ENCODE results near the gene CFLAR. TPM values are rescaled to one million over a fixed set of nuclear protein-coding genes. Genes with fewer than 3 reads are reported as not detected.
"Not testable (repeated sequence)": the region's sequence is repeated elsewhere in the genome, so short reads cannot be mapped to it uniquely, and the experiment has no call there.

Gene CFLAR
- total RNA-seq, result 152 TPM

- DNase-seq (ENCODE audit: low spot score), result peak; percentile 71
These were observed at the start of gene CFLAR for GRCh38 chr2:201116115-201116958. CFLAR (plus strand) TSS chr2:201116164; CDS start chr2:201129866, 13,702 bp downstream.

DNA sequence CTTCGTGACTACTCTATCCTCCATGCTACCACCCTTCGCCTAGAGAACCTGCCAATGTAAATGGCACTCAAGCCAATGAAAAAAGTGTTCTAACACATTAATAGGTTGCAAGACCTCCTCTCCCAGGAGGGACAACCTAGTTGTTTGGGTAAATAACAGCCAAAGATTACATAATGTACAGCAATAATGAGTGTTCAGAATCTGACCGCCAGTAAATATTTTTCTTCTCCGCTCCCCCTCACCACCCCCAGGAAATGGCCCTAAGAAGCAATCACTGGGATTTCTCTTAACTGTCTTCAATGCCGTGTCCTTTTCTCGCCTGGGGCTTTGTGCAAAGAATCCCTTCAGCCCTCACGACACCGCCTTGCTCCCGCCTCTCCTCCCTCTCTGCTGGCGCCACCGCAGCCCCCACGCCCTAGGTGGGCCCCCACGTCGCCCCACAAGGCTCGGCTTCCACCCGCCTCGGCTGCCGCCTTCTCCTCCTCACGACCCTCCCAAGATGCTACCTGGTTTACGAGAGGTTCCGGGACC is 45.0 kb upstream of the CFLAR start:
- no peak for DNase-seq (ENCODE audit: low spot score)

DNA sequence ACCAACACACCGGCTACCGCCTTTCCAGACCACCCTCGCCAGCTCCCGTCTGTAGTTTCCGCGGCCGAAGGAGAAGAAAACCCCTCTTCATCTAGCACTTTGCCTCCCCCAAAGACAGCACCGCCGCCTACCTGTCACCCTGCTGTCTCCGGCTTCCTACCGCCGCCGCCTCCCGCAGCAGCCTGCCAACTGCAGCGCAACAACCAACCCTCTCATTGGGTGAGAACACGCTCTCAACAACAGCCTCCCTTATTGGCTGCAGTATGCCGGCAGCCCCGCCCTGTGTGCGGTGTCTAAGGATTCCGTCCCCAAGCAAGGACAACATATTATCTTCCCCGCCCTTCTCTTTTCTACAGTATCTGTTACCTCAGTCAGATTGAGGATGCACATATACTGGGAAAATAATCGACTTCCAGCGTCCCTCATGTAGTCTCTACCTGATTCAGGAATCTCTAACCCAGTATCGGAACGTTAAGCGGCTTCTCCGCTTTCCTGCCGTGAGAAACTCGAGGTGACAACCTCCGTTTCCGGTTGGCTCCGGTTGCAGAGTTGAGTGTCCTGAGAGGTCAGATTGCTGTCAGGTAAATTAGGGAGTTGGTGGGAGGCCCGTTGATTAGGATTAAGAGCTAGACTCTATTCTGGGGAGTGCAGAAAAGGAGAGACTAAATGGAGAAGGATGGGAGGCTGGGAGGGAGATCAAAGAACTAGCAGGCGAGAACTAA is 44.3 kb upstream of the CFLAR start, which contains the start of the genes HYCC2 and NDUFB3:
TSS of gene HYCC2 (minus strand) at position 193 of the 722 bp plus-strand sequence. CDS start 47,662 bp downstream, outside the sequence.
TSS of gene NDUFB3 (plus strand) at position 523 of the 722 bp plus-strand sequence. CDS start 6,882 bp downstream, outside the sequence.
- peak; percentile 94 for DNase-seq (ENCODE audit: low spot score)

DNA sequence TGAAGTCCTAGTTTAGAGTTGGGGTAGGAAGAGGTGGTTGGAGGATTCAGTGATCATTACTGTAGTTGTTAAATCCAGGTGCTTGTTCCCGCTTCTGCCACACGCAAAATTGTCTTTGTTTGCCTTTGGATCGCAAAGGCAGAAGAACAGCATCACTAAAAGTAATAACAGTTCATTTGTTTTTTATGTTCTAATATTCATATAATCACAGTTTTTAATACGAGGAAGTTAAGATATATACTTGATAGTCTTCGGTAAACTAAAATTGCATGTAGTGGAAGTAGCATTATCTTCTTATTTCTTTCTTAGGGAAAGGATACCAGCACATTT is 43.8 kb upstream of the CFLAR start:
- DNase-seq (ENCODE audit: low spot score), result no peak

DNA sequence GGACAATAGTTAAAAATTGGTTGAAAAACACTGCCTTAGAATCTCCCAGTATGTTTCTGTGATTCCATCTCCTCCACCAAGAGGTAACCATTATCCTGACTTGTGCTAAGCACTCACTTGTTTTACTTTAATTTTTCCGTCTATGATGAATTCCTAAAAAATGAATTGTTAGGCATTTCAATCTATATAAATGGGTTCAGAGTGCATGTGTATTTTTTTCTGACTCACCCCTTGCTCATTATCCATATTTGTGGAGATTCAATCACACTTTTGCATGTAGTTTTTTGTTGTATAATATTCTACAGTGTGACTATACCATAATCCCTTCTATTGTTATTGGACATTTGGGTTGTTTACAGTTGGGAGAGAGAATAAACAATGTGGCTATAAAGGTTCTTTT is 42.9 kb upstream of the CFLAR start:
- no peak for DNase-seq (ENCODE audit: low spot score)

- DNase-seq (ENCODE audit: low spot score), result no peak
These were observed 41.0 kb upstream of the CFLAR start for GRCh38 chr2:201074996-201075395.

- no peak for DNase-seq (ENCODE audit: low spot score)
These were observed 31.1 kb upstream of the CFLAR start for GRCh38 chr2:201084863-201085262.

DNA sequence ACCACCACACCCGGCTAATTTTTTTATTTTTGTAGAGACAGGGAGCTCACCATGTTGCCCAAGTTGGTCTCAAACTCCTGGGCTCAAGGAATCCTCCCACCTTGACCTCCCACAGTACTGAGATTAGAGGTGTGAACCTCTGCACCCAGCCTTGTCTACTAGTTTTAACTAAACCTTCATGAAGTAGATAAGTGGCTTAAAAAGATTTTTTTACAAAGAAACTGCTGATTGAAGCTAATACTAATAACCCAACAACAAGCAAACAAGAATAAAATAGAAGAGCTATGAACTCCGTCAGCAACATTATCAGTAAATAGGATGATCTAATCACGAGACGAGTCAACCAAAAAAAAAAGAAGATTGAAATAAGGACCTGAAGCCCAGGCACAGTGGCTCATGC is 25.4 kb upstream of the CFLAR start:
- DNase-seq (ENCODE audit: low spot score), result no peak

- no peak for DNase-seq (ENCODE audit: low spot score)
These were observed 22.4 kb upstream of the CFLAR start for GRCh38 chr2:201093573-201093972.

- DNase-seq (ENCODE audit: low spot score), result no peak
These were observed 15.5 kb upstream of the CFLAR start for GRCh38 chr2:201100497-201100896.

GRCh38 chr2:201105759-201106158 is 10.2 kb upstream of the CFLAR start:
- DNase-seq (ENCODE audit: low spot score), result no peak

GRCh38 chr2:201107624-201108023 is 8.3 kb upstream of the CFLAR start:
- no peak for DNase-seq (ENCODE audit: low spot score)

- no peak for DNase-seq (ENCODE audit: low spot score)
These were observed 7.6 kb upstream of the CFLAR start for GRCh38 chr2:201108341-201108740.

DNA sequence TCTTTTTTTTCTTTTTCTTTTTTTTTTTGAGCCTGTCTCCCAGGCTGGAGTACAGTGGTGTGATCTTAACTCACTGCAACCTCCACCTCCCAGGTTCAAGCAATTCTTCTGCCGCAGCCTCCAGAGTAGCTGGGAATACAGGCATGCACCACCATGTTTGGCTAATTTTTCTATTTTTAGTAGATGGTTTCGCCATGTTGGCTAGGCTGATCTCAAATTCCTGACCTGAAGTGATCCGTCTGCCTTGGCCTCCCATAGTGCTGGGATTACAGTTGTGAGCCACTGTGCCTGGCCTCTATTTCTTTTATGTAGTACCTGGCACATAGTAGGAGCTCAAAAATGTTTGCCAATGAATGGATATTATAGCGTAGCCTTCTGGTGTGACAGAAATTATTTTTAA is 6.8 kb upstream of the CFLAR start:
- DNase-seq (ENCODE audit: low spot score), result no peak

- no peak for DNase-seq (ENCODE audit: low spot score)
These were observed 5.3 kb upstream of the CFLAR start for GRCh38 chr2:201110615-201111014.

- DNase-seq (ENCODE audit: low spot score), result no peak
These were observed 4.9 kb upstream of the CFLAR start for GRCh38 chr2:201111096-201111495.

DNA sequence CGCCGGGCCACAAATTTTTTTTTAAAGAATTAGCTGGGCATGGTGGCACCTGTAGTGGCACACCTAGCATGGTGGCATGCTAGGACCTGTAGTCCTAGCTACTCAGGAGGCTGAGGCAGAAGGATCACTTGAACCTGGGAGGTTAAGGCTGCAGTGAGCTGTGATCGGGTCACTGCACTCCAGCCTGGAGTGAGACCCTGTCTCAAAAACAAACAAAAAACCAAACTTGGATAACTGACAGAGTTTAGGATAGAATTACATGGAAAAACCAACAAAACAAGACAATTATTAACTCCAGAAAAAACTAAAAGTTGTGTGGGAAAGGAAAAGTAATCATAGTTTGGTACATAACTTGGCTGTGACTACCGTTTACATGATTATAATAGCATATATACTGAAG is 1.6 kb upstream of the CFLAR start:
- DNase-seq (ENCODE audit: low spot score), result no peak

DNA sequence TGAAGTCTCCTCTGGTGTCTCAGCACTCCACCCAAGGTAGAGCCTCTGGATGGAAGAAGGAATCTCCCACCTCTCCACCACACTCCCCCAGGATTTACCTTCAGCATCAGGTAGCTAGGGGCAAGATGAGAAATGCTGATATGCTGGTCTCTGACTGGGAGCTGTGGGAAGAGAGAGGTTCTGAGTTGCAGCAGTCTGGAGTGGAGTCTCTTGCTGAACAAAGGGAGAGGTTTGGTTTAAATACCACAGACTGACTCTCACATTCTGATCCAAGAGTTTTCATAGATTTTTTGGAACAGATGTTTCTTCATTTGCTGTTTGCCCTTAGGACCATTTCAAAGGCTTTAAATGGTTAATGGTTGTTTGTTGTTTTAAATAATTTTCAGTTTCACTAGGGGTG is 1.1 kb upstream of the CFLAR start:
- DNase-seq (ENCODE audit: low spot score), result no peak

DNA sequence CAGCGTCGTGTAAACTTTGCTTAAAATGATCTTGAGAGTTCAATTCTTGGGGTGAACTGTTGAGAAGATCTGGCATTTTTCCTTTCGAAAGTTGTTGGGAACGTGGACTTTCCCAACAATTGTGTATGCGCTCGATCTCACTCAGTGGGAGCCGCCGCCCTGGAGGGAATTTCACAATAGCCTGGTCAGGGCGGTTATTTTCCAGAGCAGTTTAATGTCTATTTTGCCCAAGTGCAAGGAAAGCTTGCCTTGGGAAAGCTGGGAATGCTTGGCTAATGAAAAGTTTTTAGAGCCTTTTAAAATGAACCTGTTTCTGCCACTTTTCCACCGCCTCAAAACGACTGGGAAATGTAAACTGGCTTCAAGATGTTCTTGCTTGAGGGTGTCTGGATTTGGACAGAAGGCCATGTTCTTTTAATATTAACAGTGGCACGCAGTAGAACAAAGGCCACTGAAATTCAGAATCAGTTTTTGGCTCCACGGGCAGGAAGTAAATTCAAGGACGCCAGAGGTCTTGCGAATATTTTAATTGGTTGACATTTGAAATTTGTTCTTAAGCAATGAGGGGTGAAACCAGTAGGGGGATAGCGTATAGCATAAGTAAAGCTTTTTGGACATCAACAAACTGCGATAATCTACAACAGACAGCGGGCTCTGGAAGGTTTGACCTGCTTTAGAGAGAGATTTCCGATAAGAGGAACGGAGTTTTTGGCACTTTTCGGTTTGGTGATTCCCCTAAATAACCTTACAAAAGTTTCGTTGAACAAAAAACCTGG is 1.2 kb downstream of the CFLAR start:
- peak; percentile 67 for DNase-seq (ENCODE audit: low spot score)

DNA sequence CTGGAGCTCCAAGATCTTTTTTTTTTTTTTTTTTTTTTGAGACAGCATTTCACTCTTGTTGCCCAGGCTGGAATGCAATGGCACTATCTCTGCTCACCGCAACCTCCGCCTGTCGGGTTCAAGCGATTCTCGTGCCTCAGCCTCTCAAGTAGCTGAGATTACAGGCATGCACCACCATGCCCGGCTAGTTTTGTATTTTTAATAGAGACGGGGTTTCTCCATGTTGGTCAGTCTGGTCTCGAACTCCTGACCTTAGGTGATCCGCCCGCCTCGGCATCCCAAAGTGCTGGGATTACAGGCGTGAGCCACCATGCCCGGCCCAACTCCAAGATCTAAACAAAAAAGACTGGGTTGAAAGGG is 1.8 kb downstream of the CFLAR start:
- not testable (repeated sequence) for DNase-seq (ENCODE audit: low spot score)

DNA sequence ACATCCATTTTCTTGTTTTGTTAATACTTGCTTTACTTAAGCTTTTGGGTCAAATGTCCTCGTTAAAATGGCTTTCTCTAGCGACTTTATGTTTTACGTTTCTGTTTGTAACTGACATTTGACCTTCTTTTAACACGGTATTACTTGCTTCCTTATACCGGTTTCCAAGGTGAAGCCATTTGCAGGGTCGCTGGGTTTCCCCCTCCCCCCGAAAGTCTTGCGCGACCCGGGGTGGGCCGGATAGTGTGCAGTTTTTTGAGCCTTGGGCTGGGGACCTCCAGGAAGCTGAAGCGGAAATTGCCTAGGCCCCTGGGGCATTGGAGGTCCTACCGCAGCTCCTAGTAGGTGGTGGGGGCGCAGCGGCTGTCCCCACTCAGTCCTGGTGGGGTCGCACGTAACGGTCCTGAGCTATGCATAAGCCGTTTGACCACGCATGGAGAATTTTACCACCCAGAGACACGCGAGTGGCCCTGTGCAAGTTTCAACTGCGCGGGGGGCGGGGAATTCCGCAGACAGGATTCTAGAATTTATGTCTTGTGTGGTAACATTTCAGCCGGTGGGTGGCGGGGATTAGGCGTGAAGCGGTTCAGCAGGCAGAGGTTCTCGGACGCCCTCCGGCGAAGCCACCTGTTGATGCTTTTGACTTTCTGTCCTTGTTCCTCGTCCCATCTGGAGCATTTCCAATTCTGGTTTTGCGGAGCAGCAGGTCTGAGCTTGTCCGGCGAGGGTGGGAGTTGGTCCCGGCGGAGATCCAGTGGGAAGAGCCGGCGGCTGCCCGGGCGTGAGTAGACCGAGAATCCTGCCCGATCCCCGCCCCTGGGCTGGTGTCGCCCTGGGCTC is 2.4 kb downstream of the CFLAR start:
- peak; percentile 91 for DNase-seq (ENCODE audit: low spot score)

Data from mucosa of gallbladder (tissue), 1 donor.